ENCODE data around the gene OSBPL2.

The OSBPL2 gene

DNA sequence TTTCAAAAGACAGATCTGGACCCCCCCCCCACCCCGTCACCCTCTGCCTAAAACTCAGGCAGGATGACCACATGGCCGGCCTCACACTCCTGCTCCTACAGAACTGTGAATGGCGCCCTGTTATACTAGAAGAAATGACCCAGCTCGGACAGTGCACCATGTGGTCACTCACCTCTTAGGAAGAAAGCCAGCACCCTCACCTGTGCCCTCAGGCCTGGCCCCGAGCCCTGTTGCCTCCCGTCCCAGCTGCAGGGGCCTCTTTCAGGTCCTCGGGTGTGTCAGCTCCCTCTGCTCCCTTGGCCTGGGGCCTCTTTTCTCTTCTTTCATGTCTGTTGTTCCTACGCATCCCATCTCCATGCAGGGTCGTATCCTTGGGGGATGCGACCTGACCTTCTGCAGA lies 23.7 kb downstream of the OSBPL2 start:
- no peak for FAIRE-seq
- no peak for DNase-seq (ENCODE audit: insufficient read length, low spot score)
- TF ChIP-seq POU2F2 (IDR thresholded peaks at IDR 0.05; ENCODE audit: low read depth, low read length) (no peak), TAF1 (IDR thresholded peaks at IDR 0.05; ENCODE audit: low read depth, low read length) (no peak), PAX5 (IDR thresholded peaks at IDR 0.05; ENCODE audit: insufficient read depth, low read length, severe bottlenecking) (no peak), POLR2A (IDR thresholded peaks at IDR 0.05; ENCODE audit: low read depth, low read length) (no peak), POLR2AphosphoS5 (IDR thresholded peaks at IDR 0.05; ENCODE audit: low read depth, low read length) (no peak), SPI1 (IDR thresholded peaks at IDR 0.05; ENCODE audit: low read depth, low read length) (no peak)

DNA sequence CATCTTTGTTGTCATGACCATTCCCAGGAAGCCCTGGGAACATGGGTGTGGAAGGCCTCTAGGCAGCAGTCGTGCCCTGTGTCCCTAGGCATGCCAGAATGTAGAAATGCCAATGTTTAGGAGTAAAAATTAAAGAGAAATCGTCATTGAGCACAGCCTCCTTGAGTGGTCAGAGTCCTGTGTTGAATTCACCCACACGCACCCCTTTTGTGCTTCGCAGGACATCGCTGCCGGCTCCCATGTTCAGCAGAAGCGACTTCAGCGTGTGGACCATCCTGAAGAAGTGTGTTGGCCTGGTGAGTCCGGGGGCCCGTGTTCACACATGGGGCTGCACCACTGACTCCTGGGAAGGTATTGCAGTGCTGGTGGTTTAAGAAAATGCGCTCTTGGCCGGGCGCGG lies 25.1 kb downstream of the OSBPL2 start:
- no peak for DNase-seq (ENCODE audit: insufficient read length, low spot score)
- TF ChIP-seq POLR2A (IDR thresholded peaks at IDR 0.05; ENCODE audit: low read depth, low read length) (no peak), PAX5 (IDR thresholded peaks at IDR 0.05; ENCODE audit: insufficient read depth, low read length, severe bottlenecking) (no peak), POU2F2 (IDR thresholded peaks at IDR 0.05; ENCODE audit: low read depth, low read length) (no peak), TAF1 (IDR thresholded peaks at IDR 0.05; ENCODE audit: low read depth, low read length) (no peak)
- no peak for FAIRE-seq

DNA sequence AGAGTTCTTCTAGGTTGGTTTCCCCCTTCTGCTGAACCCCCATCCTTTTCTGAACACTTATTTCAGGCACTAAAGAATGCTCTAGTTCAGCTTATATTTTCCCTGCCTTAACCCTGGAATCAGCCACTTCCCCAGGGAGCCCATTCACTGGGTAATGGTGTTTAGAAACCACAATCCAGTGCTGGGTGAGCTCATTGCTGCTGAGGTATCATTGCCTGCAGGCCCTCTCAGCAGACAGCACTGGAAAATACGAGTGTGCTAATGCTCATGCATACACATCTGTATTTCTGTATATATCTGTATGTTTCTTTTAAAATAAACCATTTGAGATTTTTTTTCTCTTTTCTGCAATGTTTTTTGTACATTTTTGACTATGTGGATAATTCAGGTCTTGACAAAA lies 27.0 kb downstream of the OSBPL2 start:
- TF ChIP-seq POLR2A (IDR thresholded peaks at IDR 0.05; ENCODE audit: low read depth, low read length) (no peak), PAX5 (IDR thresholded peaks at IDR 0.05; ENCODE audit: insufficient read depth, low read length, severe bottlenecking) (no peak), POU2F2 (IDR thresholded peaks at IDR 0.05; ENCODE audit: low read depth, low read length) (no peak), POLR2AphosphoS5 (IDR thresholded peaks at IDR 0.05; ENCODE audit: low read depth, low read length) (no peak), TAF1 (IDR thresholded peaks at IDR 0.05; ENCODE audit: low read depth, low read length) (no peak), SPI1 (IDR thresholded peaks at IDR 0.05; ENCODE audit: low read depth, low read length) (no peak)

DNA sequence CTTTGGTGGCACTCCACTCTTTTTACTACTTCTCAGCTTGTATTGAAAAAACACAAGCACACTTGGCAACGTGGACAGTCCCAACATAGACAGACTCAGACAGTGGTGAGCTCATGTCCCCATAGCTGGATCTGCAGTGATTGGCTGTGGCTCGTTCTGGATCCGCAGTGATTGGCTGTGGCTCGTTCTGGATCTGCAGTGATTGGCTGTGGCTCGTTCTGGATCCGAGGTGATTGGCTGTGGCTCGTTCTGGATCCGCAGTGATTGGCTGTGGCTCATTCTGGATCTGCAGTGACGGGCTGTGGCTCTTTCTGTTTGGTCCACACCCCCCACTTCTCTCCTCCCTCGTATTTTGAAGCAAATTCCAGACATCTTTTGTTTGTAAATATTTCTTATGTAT lies 28.0 kb downstream of the OSBPL2 start:
- TF ChIP-seq PAX5 (IDR thresholded peaks at IDR 0.05; ENCODE audit: insufficient read depth, low read length, severe bottlenecking) (no peak), TAF1 (IDR thresholded peaks at IDR 0.05; ENCODE audit: low read depth, low read length) (no peak), SPI1 (IDR thresholded peaks at IDR 0.05; ENCODE audit: low read depth, low read length) (no peak), POLR2A (IDR thresholded peaks at IDR 0.05; ENCODE audit: low read depth, low read length) (no peak), POU2F2 (IDR thresholded peaks at IDR 0.05; ENCODE audit: low read depth, low read length) (no peak), POLR2AphosphoS5 (IDR thresholded peaks at IDR 0.05; ENCODE audit: low read depth, low read length) (no peak)
- DNase-seq (ENCODE audit: insufficient read length, low spot score) (no peak), FAIRE-seq (no peak)

More for the DNA sequence above, 27.0 kb downstream of the OSBPL2 start:
- FAIRE-seq (no peak), DNase-seq (ENCODE audit: insufficient read length, low spot score) (no peak)

DNA sequence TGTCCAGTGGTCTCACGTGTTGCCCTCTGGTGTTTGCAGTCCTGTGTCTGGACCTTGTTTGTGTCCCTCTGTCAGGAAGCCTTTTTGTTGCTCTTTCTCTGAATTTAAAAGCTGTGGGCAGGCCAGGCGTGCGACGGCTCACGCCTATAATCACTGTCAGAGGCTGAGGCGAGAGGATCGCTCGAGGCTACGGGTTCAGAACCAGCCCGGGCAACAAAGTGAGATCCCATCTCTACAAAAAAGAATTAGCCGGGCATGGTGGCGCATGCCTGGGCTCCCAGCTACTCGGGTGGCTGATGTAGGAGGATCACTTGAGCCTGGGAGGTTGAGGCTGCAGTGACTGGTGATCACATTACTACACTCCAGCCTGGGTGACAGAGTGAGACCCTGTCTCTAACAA lies 28.5 kb downstream of the OSBPL2 start:
- FAIRE-seq = no peak
- no peak for TF ChIP-seq POLR2A (IDR thresholded peaks at IDR 0.05; ENCODE audit: low read depth, low read length)
- no peak for TF ChIP-seq POU2F2 (IDR thresholded peaks at IDR 0.05; ENCODE audit: low read depth, low read length)
- TF ChIP-seq TAF1 (IDR thresholded peaks at IDR 0.05; ENCODE audit: low read depth, low read length) = no peak

DNA sequence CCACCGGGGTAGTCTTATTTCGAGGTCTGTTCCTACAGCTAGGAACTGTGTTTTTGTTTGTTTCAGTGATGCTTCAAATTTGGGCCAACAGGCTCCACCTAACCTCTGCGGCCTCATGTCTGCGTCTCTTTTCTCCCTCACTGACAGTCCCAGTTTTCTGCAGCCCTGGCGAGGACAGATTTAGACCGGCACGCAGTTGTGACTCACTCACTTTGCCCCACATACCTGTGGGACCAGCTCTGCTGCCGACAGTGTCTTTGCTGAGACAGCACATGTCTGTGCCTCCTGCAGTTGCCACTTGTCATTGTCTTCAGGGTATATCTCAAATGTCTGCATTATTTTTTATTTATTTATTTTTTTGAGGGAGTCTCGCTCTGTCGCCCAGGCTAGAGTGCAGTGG lies 29.2 kb downstream of the OSBPL2 start:
- TF ChIP-seq TAF1 (IDR thresholded peaks at IDR 0.05; ENCODE audit: low read depth, low read length) = no peak
- TF ChIP-seq POU2F2 (IDR thresholded peaks at IDR 0.05; ENCODE audit: low read depth, low read length) = no peak
- TF ChIP-seq POLR2A (IDR thresholded peaks at IDR 0.05; ENCODE audit: low read depth, low read length) = no peak
- TF ChIP-seq SPI1 (IDR thresholded peaks at IDR 0.05; ENCODE audit: low read depth, low read length) = no peak
- no peak for TF ChIP-seq PAX5 (IDR thresholded peaks at IDR 0.05; ENCODE audit: insufficient read depth, low read length, severe bottlenecking)
- TF ChIP-seq POLR2AphosphoS5 (IDR thresholded peaks at IDR 0.05; ENCODE audit: low read depth, low read length) = no peak
- DNase-seq (ENCODE audit: insufficient read length, low spot score) (no peak), FAIRE-seq (no peak)

More for the DNA sequence above, 28.5 kb downstream of the OSBPL2 start:
- DNase-seq (ENCODE audit: insufficient read length, low spot score) = no peak

DNA sequence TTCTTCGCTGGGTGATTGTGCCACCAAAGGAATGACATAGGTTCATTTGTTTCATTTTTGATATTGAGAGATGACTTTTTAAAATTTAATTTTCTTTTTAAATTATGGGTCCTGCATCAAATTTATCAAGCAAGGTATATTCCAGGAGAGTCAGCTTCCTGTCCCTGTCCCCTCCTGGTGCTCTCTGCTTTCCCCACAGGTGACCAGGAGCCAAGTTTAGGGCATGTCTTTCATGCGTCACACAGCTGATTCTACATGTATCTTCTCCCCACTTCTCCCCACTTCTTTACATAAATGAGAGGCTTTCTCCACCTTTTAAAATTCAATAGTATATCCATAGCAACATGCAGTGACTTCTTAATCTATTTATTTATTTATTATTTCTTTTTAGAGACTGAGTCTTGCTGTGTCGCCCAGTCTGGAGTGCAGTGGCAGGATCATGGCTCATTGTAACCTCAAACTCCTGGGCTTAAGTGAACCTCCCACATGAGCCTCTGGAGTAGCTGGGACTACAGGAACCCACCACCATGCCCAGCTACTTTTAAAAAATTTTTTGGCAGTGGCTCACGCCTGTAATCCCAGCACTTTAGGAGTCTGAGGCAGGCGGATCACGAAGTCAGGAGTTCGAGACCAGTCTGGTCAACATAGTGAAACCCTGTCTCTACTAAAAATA lies 30.0 kb downstream of the OSBPL2 start:
- TF ChIP-seq POLR2AphosphoS5 (IDR thresholded peaks at IDR 0.05; ENCODE audit: low read depth, low read length) = no peak
- no peak for TF ChIP-seq POLR2A (IDR thresholded peaks at IDR 0.05; ENCODE audit: low read depth, low read length)
- TF ChIP-seq POU2F2 (IDR thresholded peaks at IDR 0.05; ENCODE audit: low read depth, low read length) = no peak
- TF ChIP-seq SPI1 (IDR thresholded peaks at IDR 0.05; ENCODE audit: low read depth, low read length) = no peak
- TF ChIP-seq PAX5 (IDR thresholded peaks at IDR 0.05; ENCODE audit: insufficient read depth, low read length, severe bottlenecking) = no peak
- no peak for TF ChIP-seq TAF1 (IDR thresholded peaks at IDR 0.05; ENCODE audit: low read depth, low read length)
- FAIRE-seq (no peak), DNase-seq (ENCODE audit: insufficient read length, low spot score) (no peak)

DNA sequence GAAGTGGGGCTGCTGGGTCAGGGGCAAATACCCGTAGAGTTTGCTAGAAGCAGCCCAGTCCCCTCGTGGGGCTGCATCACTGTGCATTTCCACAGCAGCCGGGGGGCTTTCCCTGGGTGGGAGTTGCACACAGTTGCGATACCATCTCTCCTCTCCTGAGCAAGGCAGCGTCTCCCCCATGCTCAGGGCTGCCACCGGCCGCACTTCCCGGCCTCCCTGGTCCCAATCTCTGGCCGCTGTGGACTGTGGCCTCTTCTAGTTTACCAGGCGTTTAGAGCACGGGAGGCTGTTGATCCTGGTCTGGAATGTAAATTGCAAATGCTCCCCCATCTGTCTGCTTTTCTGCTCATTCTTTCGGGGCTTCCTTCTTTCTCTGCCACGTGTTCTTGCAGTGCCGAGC lies 31.1 kb downstream of the OSBPL2 start:
- DNase-seq (ENCODE audit: insufficient read length, low spot score) (no peak), FAIRE-seq (no peak)
- TF ChIP-seq POLR2A (IDR thresholded peaks at IDR 0.05; ENCODE audit: low read depth, low read length) = no peak

DNA sequence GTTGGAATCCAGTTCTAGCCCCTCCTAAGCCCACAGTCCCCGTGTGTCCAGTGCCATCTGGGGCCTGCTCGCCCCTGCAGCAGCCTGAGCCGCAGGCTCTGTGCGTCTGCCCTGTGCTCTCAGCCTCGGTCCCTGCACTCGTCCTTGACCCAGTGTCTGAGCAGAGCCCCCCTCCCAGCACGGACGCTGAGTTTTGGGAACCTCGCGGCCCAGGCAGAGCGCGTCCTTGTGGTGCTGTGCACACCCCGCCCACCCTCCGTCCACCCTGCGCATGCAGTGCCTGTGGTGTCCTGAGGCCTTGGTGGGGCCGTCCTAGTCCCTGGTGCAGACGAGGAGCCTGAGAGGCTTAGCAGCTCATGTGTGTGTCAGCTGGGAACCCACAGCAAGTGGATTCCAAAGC lies 31.6 kb downstream of the OSBPL2 start:
- DNase-seq (ENCODE audit: insufficient read length, low spot score) (no peak), FAIRE-seq (no peak)
- no peak for TF ChIP-seq POLR2A (IDR thresholded peaks at IDR 0.05; ENCODE audit: low read depth, low read length)
- TF ChIP-seq SPI1 (IDR thresholded peaks at IDR 0.05; ENCODE audit: low read depth, low read length) = no peak
- no peak for TF ChIP-seq POU2F2 (IDR thresholded peaks at IDR 0.05; ENCODE audit: low read depth, low read length)
- no peak for TF ChIP-seq POLR2AphosphoS5 (IDR thresholded peaks at IDR 0.05; ENCODE audit: low read depth, low read length)
- no peak for TF ChIP-seq TAF1 (IDR thresholded peaks at IDR 0.05; ENCODE audit: low read depth, low read length)
- TF ChIP-seq PAX5 (IDR thresholded peaks at IDR 0.05; ENCODE audit: insufficient read depth, low read length, severe bottlenecking) = no peak

DNA sequence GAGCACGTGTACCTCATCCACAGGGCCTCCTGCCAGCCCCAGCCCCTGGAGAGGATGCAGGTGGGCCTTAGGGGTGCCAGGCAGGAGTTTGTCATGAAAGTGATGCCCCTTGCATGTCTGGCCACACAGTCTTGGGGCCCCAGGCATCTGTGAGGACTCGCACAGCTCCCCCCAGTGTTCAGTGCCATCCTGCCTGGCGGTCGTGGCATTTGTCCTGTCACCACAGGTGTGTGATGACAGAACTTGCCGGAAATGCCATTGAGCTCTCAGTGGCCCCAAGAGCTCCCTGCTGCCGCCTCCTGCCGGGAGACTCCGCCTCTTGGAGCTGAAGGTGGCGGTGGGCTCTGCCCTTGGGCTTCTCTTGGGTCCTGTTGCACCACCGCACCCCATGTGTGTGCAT lies 33.9 kb downstream of the OSBPL2 start:
- TF ChIP-seq POU2F2 (IDR thresholded peaks at IDR 0.05; ENCODE audit: low read depth, low read length) (no peak), SPI1 (IDR thresholded peaks at IDR 0.05; ENCODE audit: low read depth, low read length) (no peak), PAX5 (IDR thresholded peaks at IDR 0.05; ENCODE audit: insufficient read depth, low read length, severe bottlenecking) (no peak), TAF1 (IDR thresholded peaks at IDR 0.05; ENCODE audit: low read depth, low read length) (no peak), POLR2AphosphoS5 (IDR thresholded peaks at IDR 0.05; ENCODE audit: low read depth, low read length) (no peak), POLR2A (IDR thresholded peaks at IDR 0.05; ENCODE audit: low read depth, low read length) (no peak)
- no peak for FAIRE-seq
- DNase-seq (ENCODE audit: insufficient read length, low spot score) = no peak

Data from GM12891 (cell line).